PC-9 (cell line): ENCODE results near the gene LRIG1.

Experiments
- CTCF ChIP-seq: fragments of 200-600 bp; sonication (generic); conservative IDR thresholded peaks from 2 replicates; pipeline ENCODE4 v1.6.1; 2017; ENCODE audit warnings: mixed run types, antibody characterized with exemption, mild to moderate bottlenecking, moderate library complexity
- EZH2 ChIP-seq: fragments of 200-600 bp; sonication (generic); IDR thresholded peaks from 2 replicates; pipeline ENCODE4 v1.8.0; 2017; ENCODE audit warnings: antibody characterized with exemption, low read depth

- TF ChIP-seq CTCF (no peak), EZH2 (no peak)
Observed at GRCh38 chr3:66366747-66367146, 134.1 kb downstream of the LRIG1 start.
